GM23248 (cell line): ENCODE results near the gene TMEM204.

Experiments used
- EZH2 ChIP-seq: fragments of 200-600 bp; sonication (generic); IDR thresholded peaks from 2 replicates; pipeline ENCODE4 v1.6.1; 2018; ENCODE audit warnings: antibody characterized with exemption, mild to moderate bottlenecking; ENCODE audit not compliant: insufficient read depth, poor library complexity, severe bottlenecking
- EZH2phosphoT487 ChIP-seq: fragments of 200-600 bp; sonication (generic); IDR thresholded peaks from 2 replicates; pipeline ENCODE4 v1.6.1; 2018; ENCODE audit warnings: antibody characterized with exemption, moderate library complexity, mild to moderate bottlenecking, low read depth; ENCODE audit not compliant: insufficient read depth

- TF ChIP-seq EZH2phosphoT487: no peak
- no peak for TF ChIP-seq EZH2
Observed at GRCh38 chr16:1527836-1528811, 5.3 kb upstream of the TMEM204 start.
